Breast epithelium (tissue), 4 donors: ENCODE measurements around the gene UNC50. TPM values are rescaled to one million over a fixed set of nuclear protein-coding genes. Genes with fewer than 3 reads are reported as not detected.

Source experiments
- DNase-seq, 2 donors: peaks; one replicate each; pipeline ENCODE4 v3.0.0-alpha.2; 2019; ENCODE audit warnings: low spot score in 2 of 2
- H3K27ac ChIP-seq, 2 donors: fragments of 200-600 bp; sonication (generic) in 1 of 2; one replicate each; pipeline ENCODE4 v1.5.1; 2016 to 2019; ENCODE audit warnings: mild to moderate bottlenecking in 1 of 2
- H3K27me3 ChIP-seq, 2 donors: fragments of 200-600 bp; sonication (generic) in 1 of 2; one replicate each; pipeline versions ENCODE4 v1.5.1 to v1.6.0; 2017 to 2019; ENCODE audit warnings: control low read depth in 1 of 2, mild to moderate bottlenecking in 1 of 2
- H3K36me3 ChIP-seq: fragments of 200-600 bp; one replicate; pipeline ENCODE4 v1.5.1; 2019
- H3K4me1 ChIP-seq, 2 donors: fragments of 200-600 bp; sonication (generic); one replicate each; pipeline ENCODE4 v1.5.1; 2016 to 2019; ENCODE audit warnings: control low read depth in 1 of 2
- H3K4me3 ChIP-seq, 3 donors: fragments of 200-600 bp; sonication (generic); 1 replicate in 2 of 3; 2 replicates in 1 of 3; pipeline ENCODE4 v1.5.1; 2016 to 2019; ENCODE audit warnings: mild to moderate bottlenecking in 3 of 3, moderate library complexity in 2 of 3
- H3K9me3 ChIP-seq, 2 donors: fragments of 200-600 bp; sonication (generic) in 1 of 2; one replicate each; pipeline ENCODE4 v1.5.1; 2016 to 2019; ENCODE audit warnings: control low read depth in 1 of 2
- POLR2A ChIP-seq: fragments of 450-650 bp; IDR thresholded peaks from one replicate; pipeline ENCODE4 v1.6.1; 2016; ENCODE audit warnings: antibody characterized with exemption, mild to moderate bottlenecking, moderate library complexity
- POLR2AphosphoS5 ChIP-seq, 3 donors: sonication (generic); formaldehyde crosslinking; IDR thresholded peaks; one replicate each; pipeline ENCODE4 v1.6.1; 2017; ENCODE audit warnings: antibody characterized with exemption in 3 of 3
- intact Hi-C: fragments of 100-400 bp; cut with DNase I; formaldehyde crosslinking; loops from one replicate; pipeline ENCODE4 v1.15.1; 2023; ENCODE audit warnings: low total_unique reads
- total RNA-seq, 3 donors: library from RNA; depleted of rRNA; stranded (reverse); fragments of >200 nt; gene quantifications; one replicate each; pipeline ENCODE4 v1.1.0, GENCODE V29; 2016
- TF ChIP-seq, protein P1 (sequence below), 3 donors: fragments of 450-650 bp; IDR thresholded peaks; one replicate each; pipeline ENCODE4 v1.5.1; 2016 to 2017; ENCODE audit warnings: antibody characterized with exemption in 3 of 3, mild to moderate bottlenecking in 3 of 3, moderate library complexity in 3 of 3

UNC50 gene
- total RNA-seq, 3 donors from 2014 or later = 51.8 to 75.2 (median 67.4) TPM

DNA sequence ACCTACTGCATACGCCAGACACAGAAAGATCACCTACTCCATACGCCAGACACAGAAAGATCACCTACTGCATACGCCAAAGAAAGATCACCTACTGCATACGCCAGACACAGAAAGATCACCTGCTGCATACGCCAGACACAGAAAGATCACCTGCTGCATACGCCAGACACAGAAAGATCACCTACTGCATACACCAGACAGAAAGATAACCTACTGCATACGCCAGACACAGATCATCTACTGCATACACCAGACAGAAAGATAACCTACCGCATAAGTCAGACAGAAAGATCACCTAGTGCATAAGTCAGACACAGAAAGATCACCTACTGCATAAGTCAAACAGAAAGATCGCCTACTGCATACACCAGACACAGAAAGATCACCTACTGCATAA is 25.9 kb upstream of the UNC50 start:
- Histone ChIP-seq H3K4me3 (no peak overlapping the region), H3K27me3 (no peaks in the 10 kb centered on the region), H3K36me3 (peaks cover 3% of the 10 kb centered on the region), H3K4me1 (no peaks in the 10 kb centered on the region), H3K9me3 (no peaks in the 10 kb centered on the region), H3K27ac (no peak overlapping the region)
- intact Hi-C loops = no loop called here
- TF ChIP-seq POLR2AphosphoS5 (IDR thresholded peaks at IDR 0.05) = no peak
- DNase-seq = no peak

DNA sequence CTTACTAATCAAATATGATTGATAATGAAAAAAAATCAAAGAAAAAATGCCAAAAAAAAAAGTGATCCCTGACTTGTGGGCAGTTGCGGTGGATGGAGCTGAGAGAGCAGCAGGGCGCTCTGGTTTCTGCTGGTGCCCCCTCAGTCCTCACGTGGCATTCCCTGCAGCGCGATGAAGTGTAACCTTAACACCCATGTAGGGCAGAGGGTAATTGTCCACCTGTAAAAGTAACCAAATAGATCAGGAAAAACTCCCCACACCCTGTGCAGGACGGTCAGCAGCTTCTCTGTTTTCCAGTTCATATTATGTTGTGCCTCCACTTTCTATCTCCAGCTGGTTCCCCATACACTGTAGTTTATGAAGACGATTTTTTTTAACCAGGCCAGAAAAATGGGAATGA is 25.1 kb upstream of the UNC50 start:
- intact Hi-C loops = no loop called here
- H3K4me1 ChIP-seq = no peaks in the 10 kb centered on the region
- no peaks in the 10 kb centered on the region for H3K9me3 ChIP-seq
- H3K4me3 ChIP-seq = no peak overlapping the region
- no peak for TF ChIP-seq POLR2A
- TF ChIP-seq, protein P1, sequence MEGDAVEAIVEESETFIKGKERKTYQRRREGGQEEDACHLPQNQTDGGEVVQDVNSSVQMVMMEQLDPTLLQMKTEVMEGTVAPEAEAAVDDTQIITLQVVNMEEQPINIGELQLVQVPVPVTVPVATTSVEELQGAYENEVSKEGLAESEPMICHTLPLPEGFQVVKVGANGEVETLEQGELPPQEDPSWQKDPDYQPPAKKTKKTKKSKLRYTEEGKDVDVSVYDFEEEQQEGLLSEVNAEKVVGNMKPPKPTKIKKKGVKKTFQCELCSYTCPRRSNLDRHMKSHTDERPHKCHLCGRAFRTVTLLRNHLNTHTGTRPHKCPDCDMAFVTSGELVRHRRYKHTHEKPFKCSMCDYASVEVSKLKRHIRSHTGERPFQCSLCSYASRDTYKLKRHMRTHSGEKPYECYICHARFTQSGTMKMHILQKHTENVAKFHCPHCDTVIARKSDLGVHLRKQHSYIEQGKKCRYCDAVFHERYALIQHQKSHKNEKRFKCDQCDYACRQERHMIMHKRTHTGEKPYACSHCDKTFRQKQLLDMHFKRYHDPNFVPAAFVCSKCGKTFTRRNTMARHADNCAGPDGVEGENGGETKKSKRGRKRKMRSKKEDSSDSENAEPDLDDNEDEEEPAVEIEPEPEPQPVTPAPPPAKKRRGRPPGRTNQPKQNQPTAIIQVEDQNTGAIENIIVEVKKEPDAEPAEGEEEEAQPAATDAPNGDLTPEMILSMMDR (IDR thresholded peaks at IDR 0.05) = no peak
- no peak for TF ChIP-seq POLR2AphosphoS5 (IDR thresholded peaks at IDR 0.05)
- DNase-seq = no peak
- no peaks in the 10 kb centered on the region for H3K27me3 ChIP-seq
- H3K36me3 ChIP-seq = peaks cover 3% of the 10 kb centered on the region
- H3K27ac ChIP-seq = no peak overlapping the region

DNA sequence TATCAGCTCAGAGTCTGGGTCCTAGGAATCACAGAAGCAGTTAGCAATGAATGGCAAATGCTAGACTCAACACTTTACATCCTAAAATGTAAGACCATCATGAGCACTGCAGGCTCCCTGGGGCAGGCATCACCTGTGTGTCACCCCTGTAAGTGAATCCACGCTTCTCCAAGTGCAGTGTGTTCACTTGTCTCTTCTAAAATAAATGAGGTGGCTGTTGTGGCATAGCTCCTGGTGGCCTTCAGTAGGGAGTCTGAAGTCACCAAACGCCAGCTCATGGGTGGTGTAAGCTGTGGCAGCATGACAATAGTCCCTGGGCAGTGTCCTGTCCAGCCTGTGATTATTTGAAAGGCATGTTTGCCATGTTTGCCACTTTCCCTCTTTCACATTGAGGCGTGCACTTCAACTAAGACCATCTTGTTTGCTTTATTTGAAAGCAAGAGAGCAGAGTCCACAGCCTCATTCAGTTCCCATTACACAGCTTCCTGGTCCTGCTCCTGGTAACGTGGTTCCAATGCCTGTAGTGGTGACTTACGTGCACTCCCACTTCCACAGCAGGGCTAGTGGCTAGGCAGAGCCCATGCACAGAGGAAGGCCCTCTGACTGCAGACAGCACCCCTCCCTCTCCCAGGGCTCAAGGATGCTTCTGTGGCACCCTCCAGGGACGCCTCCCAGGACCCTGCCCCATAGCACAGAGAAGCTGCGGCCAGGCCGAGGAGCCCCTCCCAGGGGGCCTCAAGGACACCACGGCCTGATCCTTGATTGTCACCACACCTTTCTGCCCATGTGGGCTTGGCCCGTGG is 24.4 kb upstream of the UNC50 start:
- peaks cover 3% of the 10 kb centered on the region for H3K36me3 ChIP-seq

DNA sequence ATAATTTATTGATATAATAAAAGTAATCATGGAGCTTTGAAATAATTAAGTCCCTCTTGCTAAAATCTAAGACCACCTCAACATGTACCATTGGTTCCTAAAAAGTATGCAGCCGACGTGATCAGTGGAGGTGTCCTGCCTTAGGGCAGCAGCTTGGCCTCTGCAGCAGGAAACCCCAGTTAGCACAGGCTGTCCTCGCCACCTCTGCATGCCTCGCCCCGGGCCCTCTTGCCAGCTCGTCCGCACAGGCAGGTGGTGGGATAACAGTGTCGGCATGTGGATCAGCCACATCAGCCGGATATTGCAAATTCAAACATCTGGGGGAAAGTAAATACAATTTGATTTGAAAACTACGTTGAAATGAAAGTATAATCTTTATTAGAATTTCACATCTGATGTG is 23.0 kb upstream of the UNC50 start:
- Histone ChIP-seq H3K27ac (no peak overlapping the region), H3K36me3 (peaks cover 3% of the 10 kb centered on the region), H3K4me3 (no peak overlapping the region), H3K4me1 (no peaks in the 10 kb centered on the region), H3K27me3 (no peaks in the 10 kb centered on the region), H3K9me3 (no peaks in the 10 kb centered on the region)
- TF ChIP-seq, protein P1 (IDR thresholded peaks at IDR 0.05) = no peak
- TF ChIP-seq POLR2AphosphoS5 (IDR thresholded peaks at IDR 0.05) = no peak
- TF ChIP-seq POLR2A = no peak
- intact Hi-C loops = no loop called here
- no peak for DNase-seq

More for the DNA sequence above, 24.4 kb upstream of the UNC50 start:
- no peak for TF ChIP-seq POLR2A
- TF ChIP-seq, protein P1 (IDR thresholded peaks at IDR 0.05) = no peak
- no peaks in the 10 kb centered on the region for H3K9me3 ChIP-seq
- intact Hi-C loops = no loop called here
- DNase-seq = no peak
- no peaks in the 10 kb centered on the region for H3K27me3 ChIP-seq
- no peak overlapping the region for H3K4me3 ChIP-seq
- H3K4me1 ChIP-seq = no peaks in the 10 kb centered on the region
- no peak overlapping the region for H3K27ac ChIP-seq

DNA sequence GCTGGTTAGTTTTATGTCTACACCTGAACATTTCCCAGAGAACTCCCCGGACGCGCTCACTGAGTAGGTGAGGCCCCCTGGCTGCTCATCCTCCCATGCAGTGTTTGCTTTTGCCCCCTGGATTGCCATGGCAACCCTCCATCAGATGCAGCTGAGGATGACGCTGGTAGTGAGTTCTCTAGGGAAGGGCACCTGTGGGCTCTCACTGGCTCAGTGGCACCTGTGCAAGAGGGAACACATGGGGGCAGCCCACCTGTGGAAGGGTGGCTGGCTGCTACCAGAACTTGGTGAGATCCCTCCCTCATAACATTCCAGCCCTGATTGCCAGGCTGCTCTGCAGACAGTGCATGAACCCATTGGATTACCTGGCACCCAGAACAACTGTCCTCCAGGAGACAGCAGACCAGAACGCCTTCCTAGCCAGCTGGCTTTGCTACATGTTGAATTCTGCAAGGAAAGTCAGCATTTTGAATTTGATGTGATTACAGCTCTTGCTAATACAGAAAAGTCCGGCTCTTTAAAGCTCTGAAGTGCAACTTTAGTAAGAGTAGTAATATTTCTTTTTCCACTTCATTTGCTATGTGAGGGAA is 21.7 kb upstream of the UNC50 start:
- Histone ChIP-seq H3K36me3 (peaks cover 3% of the 10 kb centered on the region), H3K4me3 (no peak overlapping the region), H3K27ac (no peak overlapping the region), H3K9me3 (no peaks in the 10 kb centered on the region), H3K27me3 (no peaks in the 10 kb centered on the region), H3K4me1 (no peaks in the 10 kb centered on the region)
- DNase-seq = no peak
- intact Hi-C loops = no loop called here
- TF ChIP-seq POLR2A = no peak
- TF ChIP-seq, protein P1 (IDR thresholded peaks at IDR 0.05) = no peak
- no peak for TF ChIP-seq POLR2AphosphoS5 (IDR thresholded peaks at IDR 0.05)
